CD4-positive, alpha-beta T cell treated with Interleukin-1 beta for 1 hour (primary cell): ENCODE measurements around the gene UNC80.

Experiments used
- DNase-seq, 2 donors: peaks; one replicate each; pipeline ENCODE4 v3.0.0-alpha.2; 2020 to 2022

Gene UNC80

GRCh38 chr2:209913786-209914345, 142.2 kb downstream of the UNC80 start:
- DNase-seq: no peak

DNA sequence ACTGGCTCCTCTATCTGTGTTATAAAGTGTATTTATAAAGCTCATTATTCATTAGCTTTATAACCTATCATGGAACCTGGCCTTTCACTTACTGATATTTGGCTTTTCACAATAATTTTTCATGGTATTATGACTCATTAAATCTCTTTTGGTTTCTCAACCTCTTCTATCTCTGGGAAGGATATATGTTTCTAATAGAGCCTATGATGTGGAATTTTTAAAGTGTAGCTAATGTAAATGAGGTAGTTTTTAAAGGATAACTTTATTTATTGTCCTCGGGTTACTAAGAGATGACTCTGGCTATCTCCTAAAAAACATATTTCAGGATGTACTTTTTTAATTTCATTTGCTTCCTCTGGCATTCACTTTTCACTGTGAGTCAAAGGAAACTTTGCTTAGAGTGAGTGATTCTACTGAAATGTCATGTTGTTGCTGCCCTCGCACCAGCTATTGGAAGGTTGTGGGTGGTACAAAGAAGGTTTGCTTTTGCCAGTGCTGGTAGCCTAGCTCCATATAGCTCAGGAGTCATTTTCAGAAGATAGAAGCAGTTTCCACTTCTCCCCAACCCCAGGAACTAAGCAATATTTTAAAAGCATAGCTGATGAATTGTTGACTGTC, 145.6 kb downstream of the UNC80 start:
- no peak for DNase-seq

DNA sequence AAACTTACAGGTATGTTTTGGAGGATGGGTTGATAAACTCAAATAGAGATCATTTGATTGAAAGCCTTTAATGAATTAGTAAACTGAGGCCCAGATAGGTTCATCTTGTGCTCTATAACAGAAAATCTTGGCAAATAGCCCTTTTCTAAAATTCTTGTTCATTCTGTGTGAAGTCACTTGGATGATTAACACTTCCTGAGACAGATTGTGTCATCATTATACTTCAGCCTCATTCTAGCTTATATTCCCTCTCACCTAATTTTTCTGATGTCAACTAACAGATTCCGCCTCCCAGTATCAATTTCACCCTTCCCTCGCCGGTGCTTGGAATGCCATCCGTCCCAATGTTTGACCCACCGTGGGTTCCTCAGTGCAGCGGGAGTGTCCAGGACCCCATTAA, 146.6 kb downstream of the UNC80 start:
- DNase-seq: no peak

DNA sequence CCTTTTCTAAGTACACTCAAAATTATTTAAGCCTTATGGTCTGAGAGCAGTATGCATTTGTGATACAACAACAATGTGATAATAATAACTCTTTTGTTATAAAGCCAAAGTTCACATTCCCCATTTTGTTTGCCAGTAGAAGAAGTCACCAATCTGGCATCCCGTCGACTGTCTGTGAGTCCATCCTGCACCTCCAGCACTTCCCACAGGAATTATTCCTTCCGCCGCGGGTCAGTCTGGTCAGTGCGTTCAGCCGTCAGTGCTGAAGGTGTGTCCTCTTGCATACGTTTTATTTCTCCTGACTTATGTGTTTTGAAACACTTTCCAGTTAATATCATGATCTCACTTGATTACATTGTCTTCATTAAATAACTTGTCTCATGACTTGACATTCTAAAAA, 150.5 kb downstream of the UNC80 start:
- DNase-seq: no peak

DNA sequence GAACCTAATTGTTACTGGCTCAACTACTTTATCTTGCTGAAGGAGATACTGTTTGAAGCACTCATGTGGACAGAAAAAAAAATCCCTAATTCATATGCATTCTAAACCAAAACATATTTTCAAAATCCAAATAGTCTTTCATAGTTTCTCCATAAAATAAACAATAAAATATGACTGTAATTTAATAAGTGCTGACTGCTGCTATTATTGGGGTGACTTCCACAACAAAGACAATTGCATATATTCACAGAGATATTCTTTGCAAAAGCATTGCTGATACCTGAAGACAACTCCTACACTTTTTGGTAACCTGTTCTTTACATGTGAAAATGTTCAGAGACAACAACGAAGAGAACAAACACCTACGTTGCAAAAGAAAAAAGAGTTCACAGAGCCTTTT, 157.7 kb downstream of the UNC80 start:
- DNase-seq: no peak

DNA sequence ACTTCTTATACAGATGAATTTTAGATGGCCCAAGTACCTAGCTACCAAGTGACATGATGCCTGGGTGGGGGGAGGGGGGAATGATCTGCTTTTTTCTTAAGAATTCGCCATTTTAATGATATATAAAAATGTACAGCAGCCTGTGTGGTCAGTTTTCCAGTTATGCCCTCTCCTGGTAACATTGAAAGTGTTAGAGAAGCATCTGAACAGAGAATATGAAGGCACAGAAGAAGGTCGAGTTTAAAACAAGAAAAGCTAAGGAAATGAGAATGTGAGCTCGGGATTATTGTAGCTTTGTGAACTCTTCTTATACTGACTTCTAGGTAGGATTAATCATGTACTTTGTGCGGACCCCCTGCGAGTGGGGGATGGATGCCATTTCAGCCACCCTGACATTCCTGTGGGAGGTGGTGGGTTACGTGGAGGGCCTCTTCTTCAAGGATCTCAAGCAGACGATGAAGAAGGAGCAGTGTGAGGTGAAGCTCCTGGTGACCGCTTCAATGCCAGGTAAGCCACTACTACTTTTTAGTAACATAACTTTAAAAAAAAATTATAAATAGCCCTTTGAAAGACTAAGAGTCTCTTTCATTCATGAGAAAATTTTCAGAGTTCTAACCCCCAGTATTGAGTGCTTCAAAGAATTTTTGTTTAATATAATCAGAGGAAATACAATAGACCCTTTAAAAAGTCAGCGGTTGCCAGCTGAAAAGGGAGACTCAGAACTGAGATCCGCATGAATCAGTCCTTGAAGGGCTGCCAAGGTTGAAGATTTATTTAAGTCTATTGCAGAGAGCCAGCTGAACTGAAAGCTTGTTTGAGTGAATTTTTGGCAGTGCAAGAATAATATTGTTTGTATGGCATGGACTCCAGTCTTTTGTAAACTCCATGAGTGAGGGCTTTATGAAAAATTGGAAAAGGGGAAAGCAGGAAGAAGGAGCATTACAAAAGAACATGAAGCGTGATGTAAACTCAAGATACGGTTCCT, 162.2 kb downstream of the UNC80 start:
- DNase-seq: no peak

GRCh38 chr2:209936106-209936666, 164.6 kb downstream of the UNC80 start:
- no peak for DNase-seq

DNA sequence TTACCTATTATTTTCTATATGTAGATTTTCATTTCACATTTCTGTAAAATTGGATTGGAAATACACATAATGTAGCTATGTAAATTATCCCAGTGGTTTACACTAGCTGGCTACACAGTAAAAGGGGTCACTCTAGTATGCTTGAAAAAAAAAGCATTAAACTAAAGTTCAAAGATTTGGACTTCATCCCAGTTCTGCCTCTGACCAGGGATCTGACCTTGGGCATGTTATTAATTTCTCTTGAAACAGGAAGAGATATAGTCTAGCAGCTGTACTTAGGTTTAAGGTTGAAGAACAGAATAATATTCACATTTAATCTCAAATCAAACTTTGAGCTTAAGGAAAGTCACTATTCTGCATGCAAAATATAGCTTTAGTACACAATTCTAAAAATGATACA, 166.3 kb downstream of the UNC80 start:
- no peak for DNase-seq

DNA sequence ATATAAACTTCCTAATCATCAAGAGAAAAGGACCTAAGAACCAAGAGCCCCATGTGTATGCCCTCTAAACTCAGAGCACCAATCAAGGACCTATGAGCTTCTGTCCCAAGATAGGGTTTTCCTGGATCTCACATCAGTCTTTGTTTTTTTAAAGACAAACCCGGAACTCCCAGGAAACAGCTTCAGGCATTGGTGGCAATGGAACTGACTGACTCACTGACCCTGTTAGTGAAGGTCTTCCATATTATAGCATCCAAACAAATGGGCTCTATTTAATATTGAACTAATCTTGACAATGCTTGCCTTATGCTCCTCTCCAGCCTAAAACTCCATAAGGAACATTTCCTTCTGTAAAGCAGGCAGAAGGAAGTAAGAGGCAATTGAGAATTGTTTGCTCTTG, 167.3 kb downstream of the UNC80 start:
- DNase-seq: no peak

- DNase-seq: no peak
Observed at GRCh38 chr2:209940936-209941335, 169.3 kb downstream of the UNC80 start.

DNA sequence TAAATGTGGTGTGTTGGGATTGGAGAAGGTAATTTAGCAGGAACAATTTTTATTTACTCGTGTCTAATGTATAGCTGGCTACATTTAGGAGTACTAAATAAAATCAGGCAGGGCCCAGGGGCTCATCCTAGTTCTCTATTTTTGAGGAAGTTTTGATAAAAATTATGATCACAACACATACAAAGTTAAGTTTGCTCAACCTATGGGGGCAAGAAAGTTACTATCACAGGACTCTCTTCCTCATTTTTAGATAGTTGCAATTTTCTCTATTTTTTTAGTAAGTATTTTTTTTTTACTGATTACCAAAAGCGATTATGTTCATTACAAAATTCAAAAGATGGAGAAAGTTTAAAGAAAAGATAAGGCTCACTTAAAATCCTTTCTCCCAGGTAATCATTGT, 170.8 kb downstream of the UNC80 start:
- DNase-seq: no peak

DNA sequence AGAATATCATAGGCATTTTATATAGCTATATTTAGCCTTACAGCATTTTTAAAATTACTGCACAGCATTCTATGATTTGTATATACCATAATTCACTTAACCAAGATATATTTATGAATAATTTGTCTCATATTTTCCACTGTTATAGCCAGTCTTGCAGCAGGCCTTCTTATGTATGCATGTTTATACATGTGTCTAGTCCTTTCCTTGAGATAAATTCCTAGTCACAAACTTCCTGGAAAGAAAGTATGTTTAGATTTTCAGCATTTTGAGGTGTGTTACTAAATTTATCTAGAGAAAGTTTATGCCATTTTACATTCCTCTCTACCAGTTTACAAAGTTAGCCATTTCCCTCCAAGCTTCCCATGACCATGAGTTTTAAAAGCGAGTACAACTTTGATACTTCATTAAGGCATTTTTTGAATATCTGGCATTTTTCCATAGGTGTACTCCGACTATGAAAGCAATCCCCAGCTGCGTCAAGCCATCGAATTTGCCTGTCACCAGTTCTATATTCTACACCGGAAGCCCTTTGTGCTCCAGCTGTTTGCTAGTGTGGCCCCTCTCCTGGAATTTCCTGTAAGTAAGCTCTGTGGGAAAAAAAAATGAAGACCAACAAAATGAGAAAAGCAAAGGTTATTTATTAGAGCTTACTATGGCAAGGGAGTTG, 171.4 kb downstream of the UNC80 start:
- DNase-seq: no peak

DNA sequence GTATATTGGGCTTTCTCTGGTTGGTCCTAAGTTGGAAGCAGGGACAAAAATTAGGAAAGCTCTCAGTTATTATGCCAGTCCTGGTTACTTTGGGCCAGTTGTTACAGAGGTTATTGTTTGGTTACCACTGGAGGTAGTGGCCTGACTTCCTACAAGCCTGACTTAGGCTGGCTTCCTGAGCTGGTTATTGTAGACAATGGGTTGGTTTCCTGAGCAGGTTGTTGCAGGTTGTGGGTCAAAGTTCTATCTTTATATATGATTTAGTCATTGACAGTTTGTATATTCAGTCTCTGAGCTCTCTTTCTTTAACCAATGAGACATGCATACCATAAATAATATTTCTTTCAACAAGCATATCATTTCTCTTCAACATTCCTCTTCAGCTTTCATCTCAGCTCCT, 172.1 kb downstream of the UNC80 start:
- DNase-seq: no peak

GRCh38 chr2:209946539-209946938, 174.9 kb downstream of the UNC80 start:
- DNase-seq: no peak

DNA sequence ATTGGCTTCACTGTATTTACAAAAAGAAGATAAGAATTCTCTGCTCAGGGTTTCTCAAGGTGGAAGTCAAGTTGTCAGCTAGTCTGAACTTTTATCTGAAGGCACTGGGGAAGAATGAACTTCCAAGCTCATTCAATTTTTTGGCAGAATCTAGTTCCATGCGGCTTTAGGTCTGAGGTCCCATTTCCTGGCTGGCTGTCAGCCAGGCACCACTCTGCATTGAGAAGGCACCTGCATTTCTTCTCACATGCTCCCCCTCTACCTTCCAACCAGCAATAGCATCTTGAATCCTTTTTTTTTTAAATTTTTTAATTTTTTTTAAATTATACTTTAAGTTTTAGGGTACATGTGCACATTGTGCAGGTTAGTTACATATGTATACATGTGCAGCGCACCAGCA, 184.6 kb downstream of the UNC80 start:
- no peak for DNase-seq

DNA sequence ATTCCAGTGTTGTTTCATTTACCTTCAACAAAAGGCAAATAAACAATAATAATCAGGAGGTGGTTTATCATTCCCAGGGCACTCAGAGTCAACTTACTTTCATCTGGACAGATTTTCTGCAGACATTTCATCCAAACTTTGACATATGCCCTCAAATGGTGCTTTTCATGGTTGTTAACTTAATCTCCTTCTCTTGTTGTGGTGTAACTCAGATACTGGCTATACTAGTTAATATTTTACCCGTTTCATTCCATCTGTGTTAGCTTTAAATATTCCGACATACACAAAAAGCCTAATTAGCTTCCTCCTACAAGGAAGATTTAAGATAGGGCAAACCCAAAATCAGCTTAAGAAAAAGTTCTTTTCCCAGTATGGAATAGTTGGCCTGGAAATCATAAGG, 186.4 kb downstream of the UNC80 start:
- DNase-seq: no peak

DNA sequence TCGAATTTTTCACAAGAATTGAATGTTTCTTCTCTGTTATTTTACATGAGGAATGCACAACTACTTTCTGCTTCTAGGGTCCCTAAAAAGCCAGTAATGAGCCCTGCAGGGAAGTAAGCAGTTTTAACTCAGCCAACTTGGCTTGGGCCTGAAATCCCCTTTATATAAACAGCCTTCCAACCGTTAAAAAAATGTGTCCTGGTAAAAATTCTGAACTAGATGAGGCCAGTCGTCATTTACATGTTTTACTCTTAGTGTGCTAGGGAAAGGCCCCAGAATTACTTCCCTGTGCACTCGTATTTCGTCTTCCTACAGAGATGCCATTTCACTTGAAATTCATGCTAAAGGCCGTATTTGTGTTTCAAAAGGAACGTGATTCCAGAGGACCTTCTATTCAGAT, 188.4 kb downstream of the UNC80 start:
- no peak for DNase-seq

- peak; percentile 8 to 33 for DNase-seq
Observed at GRCh38 chr2:209960676-209961630, 189.3 kb downstream of the UNC80 start.

DNA sequence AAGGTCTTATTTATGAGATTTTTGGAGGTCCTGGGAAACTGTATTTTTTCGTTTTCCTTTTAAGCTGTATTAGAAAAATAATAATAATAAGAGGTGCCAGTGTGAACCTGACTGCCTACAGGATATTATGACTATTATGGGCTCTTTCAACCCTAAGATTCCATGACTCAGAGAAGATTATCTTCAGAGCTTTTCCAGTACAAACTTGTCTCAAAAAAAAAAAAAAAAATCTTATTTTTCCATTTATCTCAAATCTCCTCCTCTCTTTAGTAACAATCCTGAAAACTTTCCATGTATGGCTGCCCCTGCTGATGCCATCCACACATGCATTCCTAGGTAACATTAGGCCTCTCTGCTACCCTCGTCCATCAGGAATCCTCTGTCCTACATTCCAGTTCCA, 194.1 kb downstream of the UNC80 start:
- no peak for DNase-seq

- no peak for DNase-seq
Observed at GRCh38 chr2:209969692-209970091, 198.1 kb downstream of the UNC80 start.

DNA sequence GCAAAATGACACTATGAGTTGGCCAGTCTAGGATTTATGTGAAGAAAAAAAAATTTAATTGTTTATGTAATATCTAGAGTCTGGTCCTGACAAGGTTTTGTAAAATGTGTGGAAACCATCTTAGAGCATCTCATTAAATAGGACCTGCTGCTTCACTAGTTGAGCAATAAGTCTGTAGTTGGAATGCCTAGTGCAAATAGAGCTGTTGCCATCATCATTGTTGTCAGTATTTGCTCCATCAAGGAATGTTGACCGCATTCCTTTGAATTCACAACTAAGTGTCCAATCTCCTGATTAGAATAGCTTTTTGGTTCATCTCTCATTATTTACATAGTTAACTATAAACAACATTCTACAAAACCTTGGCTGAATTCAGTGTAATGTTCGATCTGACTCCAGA, 198.6 kb downstream of the UNC80 start:
- DNase-seq: no peak

DNA sequence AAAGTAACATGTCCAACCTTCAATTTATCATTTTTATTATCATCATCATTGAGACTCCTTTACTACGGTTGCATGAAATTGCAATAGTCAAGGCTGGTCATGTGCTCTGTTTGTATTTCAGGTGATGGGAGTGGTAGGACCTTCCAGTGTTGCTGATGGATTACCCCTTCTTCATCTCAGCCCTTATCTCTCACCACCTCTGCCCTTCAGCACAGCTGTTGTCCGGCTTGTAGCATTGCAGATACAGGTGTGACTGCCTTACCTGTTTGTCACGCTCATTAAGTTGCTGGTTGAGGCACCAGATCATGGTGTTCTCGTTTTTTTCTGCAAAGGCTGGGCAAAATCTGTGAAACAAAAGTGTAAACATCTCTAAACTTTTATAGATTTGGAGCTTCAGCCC, 199.1 kb downstream of the UNC80 start:
- DNase-seq: no peak
